DMS114 treated with DMSO at 0.1 percent for 48 hours (cell line): Measurements from ENCODE around the gene HSDL1.
"Not testable (repeated sequence)": the region's sequence is repeated elsewhere in the genome, so short reads cannot be mapped to it uniquely, and the experiment has no call there.

ENCODE experiments used
- DNase-seq: peaks from one replicate; lab custom pipeline; 2025; ENCODE audit not compliant: unreplicated experiment; lab: John Stamatoyannopoulos, UW

The HSDL1 gene

DNA sequence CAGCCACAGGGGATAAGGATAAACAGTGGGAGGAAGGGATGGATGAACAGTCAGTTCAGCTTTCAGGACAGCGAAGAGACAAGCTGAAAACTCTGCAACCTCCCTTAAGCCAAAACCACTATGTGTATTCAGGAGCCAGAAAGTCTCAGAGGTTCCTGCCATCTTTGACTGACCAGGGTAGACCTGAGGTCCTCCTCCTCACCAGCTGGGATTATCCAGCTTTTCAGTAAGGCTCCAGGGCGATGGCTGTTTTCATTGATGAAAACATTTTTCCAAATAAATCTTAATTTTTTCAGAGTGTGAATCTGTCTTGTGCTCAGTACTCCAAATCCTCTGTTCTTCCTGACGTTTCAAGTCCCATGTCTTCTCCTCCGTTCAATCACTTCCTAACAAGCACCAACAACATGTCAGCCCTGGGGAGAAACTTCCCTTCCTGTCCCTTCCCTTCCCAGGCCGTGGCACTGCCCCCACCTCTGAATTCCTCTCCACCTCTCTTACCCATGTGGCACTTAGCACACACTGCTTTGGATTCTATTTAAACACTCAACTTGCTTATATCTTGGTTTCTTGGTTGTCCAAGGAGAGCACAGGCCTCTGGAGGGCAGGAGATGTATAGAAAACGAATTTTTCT, 5.2 kb downstream of the HSDL1 start:
- no peak for DNase-seq

- DNase-seq: no peak
Observed at GRCh38 chr16:84138824-84139627, 6.0 kb downstream of the HSDL1 start.

- no peak for DNase-seq
Observed at GRCh38 chr16:84138500-84138823, 6.5 kb downstream of the HSDL1 start.

GRCh38 chr16:84137769-84138357, 7.1 kb downstream of the HSDL1 start:
- no peak for DNase-seq

DNA sequence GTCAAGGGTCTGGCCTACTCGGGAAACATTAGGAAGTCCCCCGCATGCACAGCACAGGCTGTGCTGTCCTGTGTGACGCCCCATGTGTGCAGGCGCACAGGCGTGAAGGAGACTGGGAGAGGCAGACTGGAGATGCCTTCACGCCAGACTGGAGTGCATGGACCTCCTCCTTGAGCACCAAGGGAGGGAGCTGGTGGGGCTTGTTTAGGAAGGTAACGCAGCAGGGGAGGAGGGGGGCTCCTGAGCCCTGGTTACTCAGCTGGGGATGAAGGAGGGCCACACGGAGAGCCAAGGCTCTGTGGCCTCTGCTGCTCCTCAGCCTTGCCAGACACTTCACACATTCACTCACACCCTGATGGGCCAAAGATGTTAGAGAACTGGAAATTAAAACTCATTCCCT, 7.7 kb downstream of the HSDL1 start:
- no peak for DNase-seq

- no peak for DNase-seq
Observed at GRCh38 chr16:84136331-84137125, 8.4 kb downstream of the HSDL1 start.

GRCh38 chr16:84132527-84133285, 12.3 kb downstream of the HSDL1 start:
- no peak for DNase-seq

GRCh38 chr16:84131117-84131516, 13.9 kb downstream of the HSDL1 start:
- DNase-seq: no peak

- no peak for DNase-seq
Observed at GRCh38 chr16:84124257-84125073, 20.5 kb downstream of the HSDL1 start.

- DNase-seq: no peak
Observed at GRCh38 chr16:84121007-84121406, 24.0 kb downstream of the HSDL1 start.

GRCh38 chr16:84120023-84120422, 25.0 kb downstream of the HSDL1 start:
- no peak for DNase-seq

- DNase-seq: no peak
Observed at GRCh38 chr16:84119368-84119767, 25.6 kb downstream of the HSDL1 start.

GRCh38 chr16:84118315-84118714, 26.7 kb downstream of the HSDL1 start:
- DNase-seq: not testable (repeated sequence)

GRCh38 chr16:84117494-84117843, 27.5 kb downstream of the HSDL1 start:
- DNase-seq: peak; percentile 52

DNA sequence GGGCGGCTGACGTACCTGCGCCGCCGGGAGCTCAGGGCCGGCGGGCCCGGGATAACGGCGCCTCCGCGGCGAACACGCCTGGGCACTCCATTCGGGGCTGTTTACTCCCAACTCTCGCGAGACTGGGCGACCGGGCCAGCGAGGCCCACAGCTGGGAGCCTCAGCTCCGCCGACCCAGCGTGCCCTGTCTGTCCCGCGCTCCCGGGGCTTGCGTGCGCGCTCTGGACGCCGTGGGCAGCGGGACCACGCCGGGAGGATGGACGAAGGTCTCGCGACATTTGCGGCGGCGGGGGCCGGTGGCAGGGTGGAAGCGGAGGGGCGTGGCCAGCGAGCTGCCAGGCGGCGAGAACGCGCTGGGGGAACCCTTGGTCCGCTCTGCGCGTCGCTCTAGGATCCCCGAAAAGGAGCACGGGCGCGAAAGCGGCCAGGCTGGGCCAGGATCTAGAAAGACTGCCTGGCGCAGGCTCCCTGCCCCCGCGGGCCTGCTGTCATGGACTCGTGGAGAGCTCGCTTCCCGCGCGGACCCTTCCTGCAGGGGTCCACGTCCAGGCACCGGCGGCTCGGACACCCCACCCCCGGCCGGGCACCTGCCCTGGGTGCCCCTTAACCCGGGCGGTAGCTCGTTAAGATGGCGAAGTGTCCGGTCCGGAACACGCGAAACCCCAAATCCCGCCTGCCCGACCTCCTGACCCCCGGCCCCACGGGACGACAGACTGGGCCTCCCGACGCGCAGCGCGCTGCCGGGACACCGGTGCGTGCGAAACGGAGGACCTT, 28.1 kb downstream of the HSDL1 start, which contains the start of gene MBTPS1:
Gene MBTPS1 (minus strand): TSS at position 223 of the 774 bp plus-strand sequence. CDS start 15,159 bp downstream, outside the sequence.
- DNase-seq: peak; percentile 94

- no peak for DNase-seq
Observed at GRCh38 chr16:84115919-84116719, 28.9 kb downstream of the HSDL1 start.

GRCh38 chr16:84111949-84112348, 33.0 kb downstream of the HSDL1 start:
- not testable (repeated sequence) for DNase-seq

DNA sequence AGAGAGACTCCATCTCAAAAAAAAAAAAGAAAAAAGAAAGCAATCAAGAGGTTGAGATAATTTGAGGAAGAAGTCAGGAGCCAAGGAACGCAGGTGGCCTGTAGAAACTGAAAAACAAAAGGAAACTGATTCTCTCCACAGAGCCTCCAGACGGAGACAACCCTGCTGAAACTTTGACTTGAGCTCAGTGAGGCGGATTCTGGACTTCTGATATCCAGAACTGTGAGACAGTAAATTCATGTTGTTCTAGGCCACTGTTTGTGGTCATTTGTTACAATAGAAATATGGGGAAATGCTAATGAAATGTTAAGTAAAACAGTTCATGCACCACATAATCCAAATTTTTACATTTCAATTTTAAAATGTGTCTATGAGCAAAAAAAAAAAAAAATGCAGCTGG, 33.5 kb downstream of the HSDL1 start:
- no peak for DNase-seq
